HepG2 (cell line): ENCODE data around the gene STIP1. TPM values are rescaled to one million over a fixed set of nuclear protein-coding genes. Genes with fewer than 3 reads are reported as not detected.
A peak's percentile ranks its signal among the peaks of the same experiment; 100 is the strongest.

Source experiments
- BRD4 ChIP-seq: sonication (generic); formaldehyde crosslinking; IDR thresholded peaks from 2 replicates; pipeline ENCODE4 v1.4.0; 2020; ENCODE audit warnings: missing genetic modification reagents
- FOXK1 ChIP-seq: sonication (generic); formaldehyde crosslinking; IDR thresholded peaks from 2 replicates; pipeline ENCODE4 v1.4.0; 2020; ENCODE audit warnings: low read depth, missing genetic modification reagents, borderline replicate concordance
- KLF15 ChIP-seq: sonication (generic); formaldehyde crosslinking; IDR thresholded peaks from 2 replicates; pipeline ENCODE4 v1.8.1; 2023; ENCODE audit warnings: borderline replicate concordance, mild to moderate bottlenecking, inconsistent platforms, missing genetic modification reagents, mixed read lengths
- MBNL3 ChIP-seq: fragments of 250-450 bp; sonication (Bioruptor Pico); conservative IDR thresholded peaks from 2 replicates; pipeline ENCODE4 v1.8.0; 2022; ENCODE audit warnings: mild to moderate bottlenecking, inconsistent platforms
- MYC ChIP-seq: sonication (generic); formaldehyde crosslinking; IDR thresholded peaks from 2 replicates; pipeline ENCODE4 v1.9.0; 2021; ENCODE audit warnings: missing genetic modification reagents, borderline replicate concordance
- NCOA1 ChIP-seq: sonication (generic); formaldehyde crosslinking; IDR thresholded peaks from 2 replicates; pipeline ENCODE4 v1.9.0; 2021; ENCODE audit warnings: missing genetic modification reagents
- NONO ChIP-seq, 2 experiments: fragments of 450-650 bp in 1 of 2; sonication (generic) in 1 of 2; formaldehyde crosslinking in 1 of 2; IDR thresholded peaks in 1 of 2; conservative IDR thresholded peaks in 1 of 2; 2 replicates each; pipeline versions ENCODE4 v1.6.1 to v1.8.0; 2017 to 2022; ENCODE audit warnings: mild to moderate bottlenecking in 1 of 2, missing genetic modification reagents in 1 of 2, moderate library complexity in 1 of 2
- PTBP1 ChIP-seq: fragments of 200-400 bp; formaldehyde crosslinking; IDR thresholded peaks from 2 replicates; pipeline ENCODE4 v1.6.1; 2018; ENCODE audit warnings: low read length, low read depth; ENCODE audit not compliant: poor library complexity, severe bottlenecking
- SRSF9 ChIP-seq: fragments of 200-400 bp; formaldehyde crosslinking; IDR thresholded peaks from 2 replicates; pipeline ENCODE4 v1.6.1; 2018; ENCODE audit warnings: borderline replicate concordance, mild to moderate bottlenecking, low read depth, low read length; ENCODE audit not compliant: insufficient read depth, poor library complexity, severe bottlenecking
- ZFYVE20 ChIP-seq: sonication (generic); formaldehyde crosslinking; IDR thresholded peaks from 2 replicates; pipeline ENCODE4 v1.8.0; 2023; ENCODE audit warnings: low read depth, mild to moderate bottlenecking, moderate library complexity, missing genetic modification reagents, borderline replicate concordance
- ZNF12 ChIP-seq: sonication (generic); formaldehyde crosslinking; IDR thresholded peaks from 2 replicates; pipeline ENCODE4 v1.5.0; 2020; ENCODE audit warnings: missing genetic modification reagents
- ZNF256 ChIP-seq: sonication (generic); formaldehyde crosslinking; conservative IDR thresholded peaks from 2 replicates; pipeline ENCODE4 v1.4.0; 2020; ENCODE audit warnings: missing genetic modification reagents
- ZNF296 ChIP-seq: sonication (generic); formaldehyde crosslinking; conservative IDR thresholded peaks from 2 replicates; pipeline ENCODE4 v1.5.0; 2020; ENCODE audit warnings: mild to moderate bottlenecking, missing genetic modification reagents
- ZNF430 ChIP-seq: sonication (generic); formaldehyde crosslinking; IDR thresholded peaks from 2 replicates; pipeline ENCODE4 v1.9.0; 2021; ENCODE audit warnings: mild to moderate bottlenecking, missing genetic modification reagents
- ZNF451 ChIP-seq: sonication (generic); formaldehyde crosslinking; IDR thresholded peaks from 2 replicates; pipeline ENCODE4 v1.5.0; 2020; ENCODE audit warnings: mild to moderate bottlenecking, missing genetic modification reagents
- polyA plus RNA-seq, 8 experiments: library from polyadenylated mRNA; depleted of rRNA in 3 of 8; stranded (reverse) in 7 of 8; unstranded in 1 of 8; fragments of >200 nt; fragmentation: Illumina TruSeq in 4 of 8; extraction: Trizol in 4 of 8; gene quantifications; 2 replicates each; pipeline versions ENCODE4 v1.2.1 to v1.2.3, GENCODE V29; 2011 to 2016; ENCODE audit warnings: low read depth in 4 of 8, missing spikeins in 1 of 8, mixed read lengths in 1 of 8; ENCODE audit not compliant: insufficient read depth in 1 of 8
- total RNA-seq, 5 experiments: library from RNA; depleted of rRNA; stranded (reverse); fragments of >200 nt; fragmentation: Illumina TruSeq; extraction: Trizol; gene quantifications; 2 replicates each; pipeline ENCODE4 v1.2.3, GENCODE V29; 2016; ENCODE audit warnings: low read depth in 1 of 5
- TF ChIP-seq, protein P1 (sequence below): sonication (generic); formaldehyde crosslinking; conservative IDR thresholded peaks from 2 replicates; pipeline ENCODE4 v1.4.0; 2020; ENCODE audit warnings: missing genetic modification reagents
- TF ChIP-seq, protein P2 (sequence below): sonication (generic); formaldehyde crosslinking; IDR thresholded peaks from 2 replicates; pipeline ENCODE4 v1.8.1; 2022; ENCODE audit warnings: low read depth, mild to moderate bottlenecking, missing genetic modification reagents
- TF ChIP-seq, protein P3 (sequence below): sonication (generic); formaldehyde crosslinking; IDR thresholded peaks from 2 replicates; pipeline ENCODE4 v1.5.0; 2020; ENCODE audit warnings: mild to moderate bottlenecking, missing genetic modification reagents
- TF ChIP-seq, protein P4 (sequence below): IDR thresholded peaks from 2 replicates; pipeline ENCODE4 v1.6.1; 2018; ENCODE audit warnings: missing genetic modification reagents

The STIP1 gene
- total and polyA plus RNA-seq, 2 of the 13 experiments (the other 11 are each of a cell fraction or from before 2014, with no cell fraction given), result 81.1 to 217 TPM

DNA sequence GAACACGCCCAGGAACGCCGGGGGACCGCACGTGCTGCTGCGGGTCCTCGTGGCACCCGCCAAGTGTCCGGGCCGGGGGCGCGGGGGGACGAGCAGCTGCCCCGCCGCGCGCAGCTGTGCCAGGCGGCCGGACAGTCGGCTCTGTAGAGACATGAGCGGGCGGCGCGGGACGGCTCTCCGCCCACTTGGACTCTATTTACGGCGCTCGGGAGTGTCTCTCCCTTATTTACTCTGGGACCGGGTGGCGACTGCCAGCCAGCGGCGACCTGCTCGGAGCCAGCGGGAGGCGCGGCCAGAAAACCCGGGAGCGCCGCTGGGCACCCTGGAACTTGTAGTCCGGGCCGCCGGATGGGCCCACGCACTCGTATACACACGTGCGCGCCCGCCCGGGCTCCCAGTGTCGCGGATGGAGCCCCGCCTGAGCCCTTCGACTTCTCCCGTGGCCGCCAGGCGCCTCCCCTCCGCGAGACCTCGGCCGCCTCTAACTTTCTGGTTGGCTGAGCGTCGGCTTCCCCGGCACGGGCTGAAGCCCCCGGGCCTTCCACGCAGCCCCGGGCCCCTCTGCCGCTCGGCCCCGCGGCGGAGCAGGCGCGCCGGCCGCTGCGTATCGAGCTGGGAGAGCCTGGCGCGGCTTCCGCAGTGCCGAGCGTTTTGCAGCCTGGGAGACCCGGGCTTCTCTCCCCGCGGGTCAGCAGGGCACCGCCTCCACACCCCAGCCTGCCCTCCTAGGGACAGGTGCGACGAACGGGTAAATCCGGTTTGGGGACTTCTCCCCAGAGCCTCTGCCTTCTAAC lies 19.9 kb upstream of the STIP1 start, which contains the start of gene MACROD1 (continued):
- TF ChIP-seq PTBP1 (no peak), NCOA1 (no peak), ZNF430 (CRISPR knock-in tag) (no peak; the same call in 1 of the 2 replicates), ZNF256 (CRISPR knock-in tag) (no peak), MYC (CRISPR knock-in tag) (peak; percentile 91), KLF15 (CRISPR knock-in tag) (no peak), SRSF9 (no peak), ZNF12 (CRISPR knock-in tag) (no peak), FOXK1 (CRISPR knock-in tag) (peak; percentile 72; the same call in 1 of the 2 replicates), NONO (IDR thresholded peaks at IDR 0.05) (no peak), NONO (CRISPR knock-in tag; conservative IDR thresholded peaks at IDR 0.05) (no peak), BRD4 (peak; percentile 39; the same call in 1 of the 2 replicates), MBNL3 (no peak), ZFYVE20 (CRISPR knock-in tag) (no peak), ZNF296 (CRISPR knock-in tag) (no peak), ZNF451 (CRISPR knock-in tag) (peak; percentile 52; the same call in 1 of the 2 replicates)
- TF ChIP-seq, protein P1, sequence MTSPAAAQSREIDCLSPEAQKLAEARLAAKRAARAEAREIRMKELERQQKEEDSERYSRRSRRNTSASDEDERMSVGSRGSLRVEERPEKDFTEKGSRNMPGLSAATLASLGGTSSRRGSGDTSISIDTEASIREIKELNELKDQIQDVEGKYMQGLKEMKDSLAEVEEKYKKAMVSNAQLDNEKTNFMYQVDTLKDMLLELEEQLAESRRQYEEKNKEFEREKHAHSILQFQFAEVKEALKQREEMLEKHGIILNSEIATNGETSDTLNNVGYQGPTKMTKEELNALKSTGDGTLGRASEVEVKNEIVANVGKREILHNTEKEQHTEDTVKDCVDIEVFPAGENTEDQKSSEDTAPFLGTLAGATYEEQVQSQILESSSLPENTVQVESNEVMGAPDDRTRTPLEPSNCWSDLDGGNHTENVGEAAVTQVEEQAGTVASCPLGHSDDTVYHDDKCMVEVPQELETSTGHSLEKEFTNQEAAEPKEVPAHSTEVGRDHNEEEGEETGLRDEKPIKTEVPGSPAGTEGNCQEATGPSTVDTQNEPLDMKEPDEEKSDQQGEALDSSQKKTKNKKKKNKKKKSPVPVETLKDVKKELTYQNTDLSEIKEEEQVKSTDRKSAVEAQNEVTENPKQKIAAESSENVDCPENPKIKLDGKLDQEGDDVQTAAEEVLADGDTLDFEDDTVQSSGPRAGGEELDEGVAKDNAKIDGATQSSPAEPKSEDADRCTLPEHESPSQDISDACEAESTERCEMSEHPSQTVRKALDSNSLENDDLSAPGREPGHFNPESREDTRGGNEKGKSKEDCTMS (CRISPR knock-in tag), result no peak
- TF ChIP-seq, protein P2, sequence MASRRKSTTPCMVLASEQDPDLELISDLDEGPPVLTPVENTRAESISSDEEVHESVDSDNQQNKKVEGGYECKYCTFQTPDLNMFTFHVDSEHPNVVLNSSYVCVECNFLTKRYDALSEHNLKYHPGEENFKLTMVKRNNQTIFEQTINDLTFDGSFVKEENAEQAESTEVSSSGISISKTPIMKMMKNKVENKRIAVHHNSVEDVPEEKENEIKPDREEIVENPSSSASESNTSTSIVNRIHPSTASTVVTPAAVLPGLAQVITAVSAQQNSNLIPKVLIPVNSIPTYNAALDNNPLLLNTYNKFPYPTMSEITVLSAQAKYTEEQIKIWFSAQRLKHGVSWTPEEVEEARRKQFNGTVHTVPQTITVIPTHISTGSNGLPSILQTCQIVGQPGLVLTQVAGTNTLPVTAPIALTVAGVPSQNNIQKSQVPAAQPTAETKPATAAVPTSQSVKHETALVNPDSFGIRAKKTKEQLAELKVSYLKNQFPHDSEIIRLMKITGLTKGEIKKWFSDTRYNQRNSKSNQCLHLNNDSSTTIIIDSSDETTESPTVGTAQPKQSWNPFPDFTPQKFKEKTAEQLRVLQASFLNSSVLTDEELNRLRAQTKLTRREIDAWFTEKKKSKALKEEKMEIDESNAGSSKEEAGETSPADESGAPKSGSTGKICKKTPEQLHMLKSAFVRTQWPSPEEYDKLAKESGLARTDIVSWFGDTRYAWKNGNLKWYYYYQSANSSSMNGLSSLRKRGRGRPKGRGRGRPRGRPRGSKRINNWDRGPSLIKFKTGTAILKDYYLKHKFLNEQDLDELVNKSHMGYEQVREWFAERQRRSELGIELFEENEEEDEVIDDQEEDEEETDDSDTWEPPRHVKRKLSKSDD, result no peak; the same call in 1 of the 2 replicates
- TF ChIP-seq, protein P3, sequence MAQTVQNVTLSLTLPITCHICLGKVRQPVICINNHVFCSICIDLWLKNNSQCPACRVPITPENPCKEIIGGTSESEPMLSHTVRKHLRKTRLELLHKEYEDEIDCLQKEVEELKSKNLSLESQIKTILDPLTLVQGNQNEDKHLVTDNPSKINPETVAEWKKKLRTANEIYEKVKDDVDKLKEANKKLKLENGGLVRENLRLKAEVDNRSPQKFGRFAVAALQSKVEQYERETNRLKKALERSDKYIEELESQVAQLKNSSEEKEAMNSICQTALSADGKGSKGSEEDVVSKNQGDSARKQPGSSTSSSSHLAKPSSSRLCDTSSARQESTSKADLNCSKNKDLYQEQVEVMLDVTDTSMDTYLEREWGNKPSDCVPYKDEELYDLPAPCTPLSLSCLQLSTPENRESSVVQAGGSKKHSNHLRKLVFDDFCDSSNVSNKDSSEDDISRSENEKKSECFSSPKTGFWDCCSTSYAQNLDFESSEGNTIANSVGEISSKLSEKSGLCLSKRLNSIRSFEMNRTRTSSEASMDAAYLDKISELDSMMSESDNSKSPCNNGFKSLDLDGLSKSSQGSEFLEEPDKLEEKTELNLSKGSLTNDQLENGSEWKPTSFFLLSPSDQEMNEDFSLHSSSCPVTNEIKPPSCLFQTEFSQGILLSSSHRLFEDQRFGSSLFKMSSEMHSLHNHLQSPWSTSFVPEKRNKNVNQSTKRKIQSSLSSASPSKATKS (CRISPR knock-in tag), result 0 out of 2 replicates have a peak, but pooled peaks have one; percentile 43
- TF ChIP-seq, protein P4, sequence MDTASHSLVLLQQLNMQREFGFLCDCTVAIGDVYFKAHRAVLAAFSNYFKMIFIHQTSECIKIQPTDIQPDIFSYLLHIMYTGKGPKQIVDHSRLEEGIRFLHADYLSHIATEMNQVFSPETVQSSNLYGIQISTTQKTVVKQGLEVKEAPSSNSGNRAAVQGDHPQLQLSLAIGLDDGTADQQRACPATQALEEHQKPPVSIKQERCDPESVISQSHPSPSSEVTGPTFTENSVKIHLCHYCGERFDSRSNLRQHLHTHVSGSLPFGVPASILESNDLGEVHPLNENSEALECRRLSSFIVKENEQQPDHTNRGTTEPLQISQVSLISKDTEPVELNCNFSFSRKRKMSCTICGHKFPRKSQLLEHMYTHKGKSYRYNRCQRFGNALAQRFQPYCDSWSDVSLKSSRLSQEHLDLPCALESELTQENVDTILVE (CRISPR knock-in tag), result peak; percentile 85
